ENCODE measurements around the gene PER2.

PER2 gene

DNA sequence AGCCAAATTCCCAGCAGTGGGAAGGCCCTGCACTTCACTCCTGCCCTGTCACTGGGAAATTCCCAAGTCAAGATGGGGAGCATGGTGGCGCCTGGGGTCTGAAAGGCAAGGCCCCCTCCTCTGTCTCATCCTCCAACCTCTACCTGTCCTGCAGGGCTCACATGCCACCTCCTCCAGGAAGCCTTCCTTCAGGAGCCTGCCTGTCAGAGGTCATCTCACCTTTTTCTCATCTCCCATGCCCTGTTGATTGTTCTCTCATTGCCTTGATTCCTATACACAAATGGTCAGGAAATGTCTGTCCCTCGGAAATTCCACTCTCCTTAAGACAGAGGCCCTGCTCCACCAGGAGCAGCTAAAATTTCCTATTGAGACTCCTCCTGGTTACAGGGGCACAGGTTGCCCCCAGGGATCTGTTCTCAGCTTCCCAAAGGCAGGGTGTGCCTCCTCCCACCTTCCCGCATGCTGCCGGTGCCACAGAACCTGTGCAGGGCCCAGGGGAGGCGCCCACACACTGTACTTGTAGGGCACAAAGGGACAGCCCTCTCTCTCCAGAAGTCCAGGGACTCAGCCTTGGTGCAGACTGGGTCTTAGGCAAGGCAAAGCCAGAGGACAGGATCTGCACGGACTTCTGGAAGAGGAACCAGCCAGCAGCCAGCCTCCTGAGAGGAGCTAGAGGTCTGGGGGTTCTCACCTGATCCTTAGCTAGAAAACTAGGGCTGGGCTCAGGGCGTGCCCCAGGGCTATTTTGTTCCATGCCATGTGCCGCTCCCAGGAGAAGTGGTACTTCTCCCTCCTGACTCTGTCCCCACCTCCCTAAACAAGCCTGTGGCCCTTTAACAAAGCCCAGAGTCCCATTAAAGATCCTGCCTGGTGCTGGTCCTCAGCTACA, 61.5 kb downstream of the PER2 start:
- DNase-seq: no peak

DNA sequence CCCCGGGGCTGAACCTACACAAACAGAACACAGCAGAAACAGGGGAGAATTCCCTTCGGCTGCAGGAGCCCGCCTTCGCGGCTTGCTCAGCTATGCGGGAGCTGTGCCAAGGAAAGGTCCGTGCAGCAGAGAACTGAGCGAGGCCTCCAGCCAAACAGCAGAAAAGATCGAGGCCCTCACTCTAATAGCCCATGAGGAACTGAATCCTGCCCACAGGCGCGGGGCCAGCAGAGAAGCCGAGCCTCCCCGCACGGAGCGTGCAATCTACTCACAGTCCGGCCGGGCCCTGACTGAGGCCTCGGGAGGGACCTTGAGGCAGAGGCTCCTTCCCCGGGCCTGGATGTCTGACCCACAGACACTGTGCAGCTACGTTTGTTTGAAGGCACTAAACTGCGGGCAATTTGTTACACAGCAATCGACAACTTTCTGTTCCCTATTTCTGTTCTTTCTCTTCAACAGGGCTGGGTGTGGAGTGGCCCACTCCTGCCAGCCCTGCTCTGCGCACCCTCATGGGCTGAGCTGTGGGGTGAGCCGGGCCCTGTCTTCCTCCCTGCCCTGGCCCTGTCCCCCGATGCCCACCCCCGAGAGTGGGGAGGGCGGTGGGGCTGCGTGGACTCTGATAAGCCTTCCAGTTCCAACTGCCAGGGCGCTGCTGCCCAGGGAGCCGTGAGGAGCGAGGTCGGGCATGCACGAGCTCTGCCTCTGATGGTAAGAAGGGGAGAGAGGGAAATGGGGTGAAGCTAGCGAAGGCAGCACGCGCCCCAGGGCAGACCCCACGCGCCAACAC, 62.3 kb downstream of the PER2 start:
- no peak for DNase-seq

DNA sequence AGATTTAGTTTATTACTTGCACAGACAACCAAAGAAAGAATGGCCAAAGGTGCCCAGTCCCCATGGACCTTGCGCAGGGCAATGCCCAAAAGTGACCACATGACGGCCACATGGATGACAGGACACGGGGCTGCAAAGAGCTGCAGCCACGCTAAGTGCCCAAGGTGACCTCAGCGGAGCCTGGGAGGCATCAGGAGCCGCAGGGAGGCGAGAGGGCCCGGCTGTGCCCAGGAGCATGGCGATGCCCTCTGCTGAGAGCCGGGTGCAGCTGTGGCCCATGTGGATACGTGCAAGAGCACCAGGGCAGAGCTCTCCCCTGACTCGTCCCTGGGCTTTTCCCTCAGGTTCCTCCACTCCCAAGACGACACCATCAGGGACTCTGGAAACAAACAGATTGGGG, 63.3 kb downstream of the PER2 start:
- DNase-seq: no peak

DNA sequence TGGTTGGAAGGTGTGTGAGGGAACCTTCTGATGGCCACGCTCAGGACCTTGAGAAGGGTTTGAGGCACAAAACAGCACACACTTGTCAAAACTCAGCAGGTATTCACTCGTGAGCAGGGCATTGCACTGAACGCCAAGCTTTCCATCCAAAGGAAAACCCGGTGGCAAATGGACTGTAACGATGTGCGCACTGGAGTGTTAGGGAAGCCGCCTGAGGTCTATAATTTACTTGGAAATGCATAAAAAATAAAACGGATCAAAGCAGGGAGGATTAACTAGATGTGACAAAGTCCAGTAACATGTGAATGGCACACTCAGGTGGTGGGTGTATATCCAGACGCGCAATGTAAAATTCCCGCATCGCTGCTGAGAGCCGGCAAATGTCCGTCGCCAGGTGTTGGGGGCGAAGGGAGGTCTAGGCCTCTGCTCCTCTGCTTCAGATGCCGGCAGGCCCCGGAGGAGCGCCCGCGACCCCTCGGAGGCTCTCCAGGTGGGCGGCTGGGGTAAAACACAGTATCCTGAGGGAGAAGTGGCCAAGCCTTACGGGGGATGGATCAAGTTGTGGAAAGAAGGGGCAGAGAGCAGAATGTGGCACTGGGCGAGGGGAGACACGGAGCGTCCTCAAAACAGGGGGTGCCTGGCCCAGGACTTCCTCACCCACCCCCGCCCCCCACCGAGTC, 63.9 kb downstream of the PER2 start:
- DNase-seq: no peak

DNA sequence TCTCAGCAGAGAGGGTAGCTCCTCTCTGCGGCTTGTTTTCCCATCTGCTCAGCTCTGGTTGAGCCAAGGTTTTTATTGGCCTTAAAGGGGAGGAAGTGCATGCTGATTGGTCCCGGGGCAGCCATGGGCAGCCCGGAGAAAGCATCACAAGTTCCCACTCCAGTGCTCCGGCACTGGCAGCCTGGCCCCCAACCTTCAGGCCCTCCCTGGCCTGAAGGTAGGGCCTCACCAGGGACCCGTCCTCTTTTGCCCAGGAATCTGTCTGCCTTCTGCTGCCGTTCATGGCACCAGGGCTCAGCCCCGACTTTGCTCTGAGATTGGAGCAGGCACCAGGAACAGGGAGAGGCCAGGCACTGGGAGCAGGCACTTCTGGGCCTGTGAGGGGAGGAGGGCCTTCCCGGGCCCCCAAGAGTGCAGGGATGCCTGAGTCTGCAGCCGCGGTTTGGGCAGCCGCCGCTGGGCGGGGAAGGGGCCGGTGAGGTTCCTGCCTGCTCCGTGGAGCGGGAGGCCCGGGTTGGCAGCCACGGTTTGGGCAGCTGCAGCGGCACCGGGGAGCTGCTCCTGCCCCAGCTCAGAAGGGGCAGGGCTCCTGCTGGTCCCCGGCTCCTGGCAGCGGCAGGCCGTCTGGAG, 67.4 kb downstream of the PER2 start:
- DNase-seq: no peak

DNA sequence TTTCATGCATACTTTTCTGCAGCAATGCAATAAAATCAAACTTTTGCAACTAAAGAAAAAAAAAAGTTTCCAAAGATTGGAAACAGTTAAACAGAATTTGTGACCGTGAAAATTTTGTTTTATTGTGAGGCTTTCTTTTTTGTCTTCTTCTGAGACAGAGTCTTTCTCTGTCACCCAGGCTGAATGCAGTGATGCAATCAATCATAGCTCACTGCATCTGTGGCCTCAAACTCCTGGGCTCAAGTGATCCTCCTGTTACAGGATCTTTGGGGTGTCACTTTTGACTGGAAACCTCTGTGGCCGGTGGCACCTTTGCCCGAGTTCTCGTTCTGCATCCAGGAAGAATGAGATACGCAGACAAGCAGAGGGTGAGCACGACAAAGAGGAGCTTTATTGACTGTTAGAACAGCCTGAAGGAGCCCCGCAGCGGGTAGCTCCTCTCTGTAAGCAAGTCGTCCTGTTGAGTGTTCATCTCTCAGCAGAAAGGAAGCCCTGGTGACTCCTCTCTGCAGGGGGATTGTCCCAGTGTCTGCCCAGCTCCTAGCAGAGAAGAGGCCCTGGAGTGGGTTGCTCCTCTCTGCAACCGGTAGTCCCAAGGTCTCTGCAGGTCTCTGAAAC, 68.0 kb downstream of the PER2 start:
- DNase-seq: no peak

DNA sequence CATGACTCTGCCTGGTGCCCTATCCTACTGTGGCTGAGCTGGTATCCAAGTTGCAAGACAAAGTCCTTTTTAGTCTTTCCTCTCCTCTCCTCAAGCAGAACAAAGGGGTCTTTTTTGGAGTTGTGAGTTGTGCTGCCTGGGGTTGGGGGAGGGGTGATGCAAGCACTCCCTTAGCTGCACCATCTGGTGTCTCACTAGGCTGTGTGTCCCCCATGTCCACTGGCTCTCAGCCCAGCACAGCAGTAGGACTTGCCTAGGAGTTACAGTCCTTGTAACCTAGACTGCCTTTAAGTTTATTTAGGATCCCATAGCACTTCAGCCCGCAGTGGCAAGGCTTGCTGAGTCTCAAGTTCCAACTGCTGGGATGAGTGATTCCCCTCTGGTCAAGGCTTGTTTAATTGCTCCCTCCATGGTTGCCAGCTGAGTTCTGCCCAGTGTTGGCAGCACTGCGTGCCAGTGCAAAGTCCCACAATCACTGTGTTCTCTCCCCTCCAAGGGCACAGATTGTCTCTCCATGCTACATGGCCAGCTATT, 71.7 kb downstream of the PER2 start:
- DNase-seq: no peak

DNA sequence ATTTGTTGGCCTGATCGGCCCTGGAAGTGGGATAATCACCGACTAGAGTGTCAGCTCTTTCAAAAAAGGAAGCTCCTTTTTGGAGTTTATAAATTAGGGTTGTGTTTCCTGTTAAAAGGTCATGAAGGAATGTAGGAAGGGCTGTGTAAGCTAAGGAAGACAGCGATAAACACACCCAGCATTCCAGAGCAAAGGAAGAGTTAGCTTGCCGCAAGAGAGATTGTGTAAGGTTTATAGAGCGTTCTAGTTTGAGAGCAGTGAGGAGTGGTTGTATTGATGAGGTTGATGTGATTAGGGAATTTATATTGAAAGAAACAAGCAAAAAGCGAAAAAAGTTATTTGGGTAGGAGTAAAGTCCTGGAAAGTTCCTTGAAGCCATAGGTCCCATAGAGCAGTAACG, 81.4 kb downstream of the PER2 start:
- no peak for DNase-seq

DNA sequence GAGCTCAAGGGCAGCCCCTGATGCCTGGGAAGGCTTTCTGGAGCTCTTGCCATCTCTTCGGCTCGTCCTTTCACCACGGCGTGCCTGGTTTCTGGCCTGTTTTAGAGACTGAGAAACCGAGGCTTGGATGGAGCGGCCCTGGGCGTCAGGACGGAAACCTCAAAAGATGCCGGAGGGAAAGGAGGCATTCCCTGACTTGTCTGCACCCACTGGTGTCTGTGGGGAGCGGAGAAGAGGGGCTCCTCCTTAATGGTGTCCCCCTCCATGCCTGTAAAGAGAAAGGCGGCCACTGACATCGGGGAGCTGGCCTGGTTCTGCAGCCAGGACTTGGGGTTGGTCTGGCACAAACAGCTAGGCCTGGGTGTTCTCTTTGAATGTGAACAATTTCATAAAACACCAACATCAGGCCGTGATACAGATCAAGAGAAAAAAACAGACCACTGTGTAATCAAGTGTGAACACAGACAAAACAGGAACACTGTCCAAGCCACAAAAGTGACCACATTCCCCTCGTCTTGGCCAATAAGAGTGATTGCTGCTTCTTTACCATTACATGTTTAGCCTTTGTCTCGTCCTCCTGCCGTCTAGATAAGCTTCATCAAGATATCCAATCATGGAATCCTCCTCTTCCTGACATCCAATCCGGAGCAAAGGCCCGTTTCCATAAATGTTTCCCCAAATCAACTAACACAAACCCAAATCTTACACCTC, 84.3 kb downstream of the PER2 start:
- DNase-seq: no peak

DNA sequence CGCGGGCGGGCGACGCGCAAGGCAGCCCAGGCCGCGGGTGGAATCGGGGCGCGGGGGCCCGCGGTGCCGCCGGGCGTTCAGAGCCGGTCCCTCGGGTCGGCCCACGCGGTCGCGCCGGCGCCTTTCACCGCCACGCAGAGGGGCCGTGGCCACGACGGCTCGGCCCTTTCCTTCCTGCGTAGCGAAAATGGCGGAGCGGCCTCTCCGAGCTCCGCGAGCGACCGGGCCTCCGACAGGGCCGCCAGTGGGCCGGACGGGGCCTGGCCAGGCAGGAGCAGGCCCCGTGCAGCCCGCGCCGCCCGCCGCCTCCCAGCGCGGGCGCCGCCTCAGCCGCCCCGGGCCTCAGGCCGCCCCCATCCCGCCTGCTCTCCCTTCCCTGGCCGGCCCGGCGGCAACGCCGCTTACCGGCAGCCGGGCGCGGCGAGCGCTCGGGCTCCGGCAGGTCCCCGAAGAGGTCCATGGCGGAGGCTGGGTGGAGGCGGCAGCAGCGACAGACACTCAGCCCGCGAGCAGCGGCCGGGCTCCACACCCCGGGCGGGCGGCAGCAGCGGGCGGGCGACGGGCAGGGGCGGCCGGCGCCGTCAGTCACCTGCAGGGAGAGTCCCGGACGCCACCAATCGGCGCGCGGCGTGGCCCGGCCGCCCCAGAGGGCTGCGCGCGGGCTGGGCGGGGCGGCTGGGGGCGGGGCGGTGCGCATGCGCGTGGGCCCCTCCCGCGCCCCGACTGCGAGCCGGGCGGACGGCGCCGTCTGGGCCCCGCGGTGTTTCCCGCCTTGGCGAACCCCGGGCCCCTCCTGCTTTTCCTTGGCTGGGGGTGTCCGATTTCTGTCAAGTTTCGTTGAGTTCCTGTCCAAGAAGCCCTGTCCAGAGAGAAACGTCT, 85.1 kb downstream of the PER2 start, which contains the start of gene ILKAP:
Gene ILKAP, minus strand, starts transcription at position 602 of the 879 bp plus-strand sequence. Its CDS starts 142 bp downstream, at position 460.
- peak; percentile 78 to 91 (median 86) for DNase-seq

DNA sequence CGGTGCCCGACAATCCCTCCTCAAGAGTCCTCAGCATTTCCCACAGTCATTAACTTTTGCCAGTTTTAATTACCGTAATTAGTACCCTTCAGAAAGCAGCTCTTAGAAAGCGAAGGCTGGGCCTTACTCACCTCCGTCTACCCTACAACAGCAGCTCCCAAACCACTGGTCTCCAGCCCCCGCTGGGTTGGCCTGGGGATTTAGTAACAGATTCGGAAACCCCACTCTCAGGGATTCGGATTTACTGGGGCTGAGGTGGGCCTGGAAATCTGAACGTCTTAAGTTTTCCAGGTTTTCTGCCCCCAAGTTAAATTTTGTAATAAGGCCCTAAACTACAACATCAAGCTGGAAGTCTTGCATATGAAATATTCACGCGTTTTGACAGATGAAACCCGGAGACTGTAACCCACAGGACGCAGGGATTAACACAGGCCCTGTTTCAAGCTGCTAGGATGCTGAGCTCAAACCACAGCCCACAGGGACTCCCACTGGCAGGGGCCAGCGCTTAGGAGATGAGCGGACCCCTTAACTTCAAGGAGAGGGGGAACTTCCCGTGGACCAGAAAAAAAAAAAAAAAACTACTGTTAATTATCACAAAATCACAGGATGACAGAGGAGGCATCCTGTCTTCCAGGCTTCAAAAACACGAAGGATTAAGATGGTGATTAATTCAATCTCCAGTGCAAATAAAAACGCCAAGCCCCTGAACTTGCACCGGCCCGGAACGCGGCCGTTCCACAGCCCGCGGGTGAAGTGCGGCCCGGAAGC, 85.9 kb downstream of the PER2 start:
- DNase-seq: no peak
